SK-N-MC (cell line): Measurements from ENCODE around the gene GAPT.

ENCODE experiments used
- EZH2 ChIP-seq: fragments of 200-600 bp; sonication (generic); IDR thresholded peaks from one replicate; pipeline ENCODE4 v1.6.1; 2017; ENCODE audit warnings: antibody characterized with exemption
- FOXP2 ChIP-seq: optimal IDR thresholded peaks from 2 replicates; pipeline ENCODE3; 2011; ENCODE audit warnings: mild to moderate bottlenecking, moderate library complexity; ENCODE audit not compliant: insufficient read depth; ENCODE audit errors: extremely low read length, control extremely low read depth
- POLR2AphosphoS5 ChIP-seq: IDR thresholded peaks from 2 replicates; pipeline ENCODE4 v1.6.1; 2012; ENCODE audit warnings: mild to moderate bottlenecking, low read depth, low read length, borderline replicate concordance

GRCh38 chr5:58453306-58453705 lies 37.9 kb upstream of the GAPT start:
- TF ChIP-seq POLR2AphosphoS5 = no peak
- TF ChIP-seq EZH2 = no peak
- TF ChIP-seq FOXP2 = no peak
